GM12865 (cell line): ENCODE measurements around the gene KCNJ15.

Source experiments
- DNase-seq: peaks from one replicate; pipeline ENCODE4 v3.0.0; 2010; ENCODE audit warnings: low read depth
- H3K4me3 ChIP-seq: 2 replicates; pipeline ENCODE4 v1.5.1; 2011; ENCODE audit warnings: mild to moderate bottlenecking, low read depth, low read length, control low read depth
- TF ChIP-seq, protein P1 (sequence below): IDR thresholded peaks from 2 replicates; pipeline ENCODE4 v1.5.1; 2011; ENCODE audit warnings: low read length, control low read depth, low read depth, inconsistent platforms; ENCODE audit not compliant: insufficient read depth; ENCODE audit errors: missing control alignments

KCNJ15 gene

DNA sequence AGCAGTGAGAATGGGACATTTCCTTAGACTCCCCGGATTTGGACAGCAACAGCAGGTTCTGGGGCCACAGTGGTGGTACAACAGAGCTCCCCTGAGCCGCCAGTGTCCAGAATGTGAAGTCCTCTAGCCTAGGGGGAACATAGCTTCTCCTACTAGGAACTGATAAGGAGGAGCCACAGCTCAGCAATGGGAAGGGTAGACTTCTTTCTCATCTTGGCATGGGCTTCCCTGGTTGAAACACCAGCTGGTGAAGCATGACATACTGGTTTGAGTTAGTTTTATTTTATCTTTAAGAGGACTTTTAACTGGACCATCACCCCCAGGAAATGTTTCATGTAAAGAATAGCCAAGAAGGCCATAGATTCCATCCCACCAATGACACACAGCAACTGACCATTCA lies 68.4 kb downstream of the KCNJ15 start:
- no peak for DNase-seq
- TF ChIP-seq, protein P1, sequence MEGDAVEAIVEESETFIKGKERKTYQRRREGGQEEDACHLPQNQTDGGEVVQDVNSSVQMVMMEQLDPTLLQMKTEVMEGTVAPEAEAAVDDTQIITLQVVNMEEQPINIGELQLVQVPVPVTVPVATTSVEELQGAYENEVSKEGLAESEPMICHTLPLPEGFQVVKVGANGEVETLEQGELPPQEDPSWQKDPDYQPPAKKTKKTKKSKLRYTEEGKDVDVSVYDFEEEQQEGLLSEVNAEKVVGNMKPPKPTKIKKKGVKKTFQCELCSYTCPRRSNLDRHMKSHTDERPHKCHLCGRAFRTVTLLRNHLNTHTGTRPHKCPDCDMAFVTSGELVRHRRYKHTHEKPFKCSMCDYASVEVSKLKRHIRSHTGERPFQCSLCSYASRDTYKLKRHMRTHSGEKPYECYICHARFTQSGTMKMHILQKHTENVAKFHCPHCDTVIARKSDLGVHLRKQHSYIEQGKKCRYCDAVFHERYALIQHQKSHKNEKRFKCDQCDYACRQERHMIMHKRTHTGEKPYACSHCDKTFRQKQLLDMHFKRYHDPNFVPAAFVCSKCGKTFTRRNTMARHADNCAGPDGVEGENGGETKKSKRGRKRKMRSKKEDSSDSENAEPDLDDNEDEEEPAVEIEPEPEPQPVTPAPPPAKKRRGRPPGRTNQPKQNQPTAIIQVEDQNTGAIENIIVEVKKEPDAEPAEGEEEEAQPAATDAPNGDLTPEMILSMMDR = no peak
- H3K4me3 ChIP-seq = no peak overlapping the region

GRCh38 chr21:38325731-38326420 lies 69.1 kb downstream of the KCNJ15 start:
- DNase-seq = no peak
- no peak overlapping the region for H3K4me3 ChIP-seq
- TF ChIP-seq, protein P1 = no peak

- TF ChIP-seq, protein P1 = no peak
- no peak for DNase-seq
- H3K4me3 ChIP-seq = no peak overlapping the region
Observed at GRCh38 chr21:38326429-38326828, 69.6 kb downstream of the KCNJ15 start.

- no peak for DNase-seq
- TF ChIP-seq, protein P1 = no peak
- no peak overlapping the region for H3K4me3 ChIP-seq
Observed at GRCh38 chr21:38326899-38327298, 70.1 kb downstream of the KCNJ15 start.

GRCh38 chr21:38327984-38328383 lies 71.2 kb downstream of the KCNJ15 start:
- H3K4me3 ChIP-seq = no peak overlapping the region
- TF ChIP-seq, protein P1 = no peak
- DNase-seq = no peak

DNA sequence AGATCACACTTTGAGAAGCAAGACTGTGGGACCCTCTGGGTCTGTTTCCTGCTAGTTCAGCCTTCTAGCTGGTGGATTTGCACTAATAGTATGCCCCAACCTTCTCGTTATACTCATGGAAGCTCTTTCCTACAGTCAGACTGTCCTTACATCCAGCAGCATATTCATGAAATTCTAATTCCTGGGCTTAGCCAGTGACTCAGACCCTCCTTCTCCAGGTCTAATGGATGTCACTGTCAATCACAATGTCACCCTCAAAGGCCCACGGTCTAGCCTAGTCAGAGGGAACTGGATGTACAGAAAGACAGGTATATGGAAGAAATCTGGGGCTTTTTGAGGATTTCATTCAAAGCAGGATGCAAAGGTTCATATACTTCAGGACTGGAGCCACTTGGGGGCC lies 72.4 kb downstream of the KCNJ15 start:
- TF ChIP-seq, protein P1 = no peak
- H3K4me3 ChIP-seq = no peak overlapping the region
- DNase-seq = no peak

DNA sequence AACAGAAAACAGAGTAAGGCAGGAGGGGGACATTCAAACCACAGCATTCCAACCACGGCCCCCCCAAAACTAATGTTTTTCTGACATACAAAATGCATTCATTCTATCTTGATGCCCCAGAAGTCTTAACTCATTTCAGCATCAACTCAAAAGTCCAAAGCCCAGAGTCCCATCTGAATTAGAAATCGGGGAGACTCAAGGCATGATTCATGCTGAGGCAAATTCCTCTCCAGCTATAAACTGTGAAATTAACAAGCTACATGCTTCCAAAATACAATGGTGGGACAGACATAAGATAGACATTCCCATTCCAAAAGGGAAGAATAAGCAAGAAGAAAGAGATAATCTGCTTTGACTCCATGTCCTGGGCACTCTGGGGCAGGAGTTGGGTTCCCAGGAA lies 73.9 kb downstream of the KCNJ15 start:
- no peak for DNase-seq

More for the DNA sequence above, 73.9 kb downstream of the KCNJ15 start:
- no peak overlapping the region for H3K4me3 ChIP-seq
- TF ChIP-seq, protein P1 = no peak
